Ovary (tissue), 3 donors: ENCODE data around the gene TM9SF4.

Source experiments
- EP300 ChIP-seq: sonication (generic); formaldehyde crosslinking; IDR thresholded peaks from one replicate; pipeline ENCODE4 v1.6.1; 2017; ENCODE audit warnings: antibody characterized with exemption
- POLR2A ChIP-seq: fragments of 450-650 bp; IDR thresholded peaks from one replicate; pipeline ENCODE4 v1.6.1; 2017; ENCODE audit warnings: antibody characterized with exemption, mild to moderate bottlenecking, moderate library complexity
- TF ChIP-seq, protein P1 (sequence below), 3 donors: fragments of 450-650 bp in 2 of 3; fragments of 200-600 bp in 1 of 3; IDR thresholded peaks; one replicate each; pipeline versions ENCODE4 v1.5.1 to v1.8.0; 2016 to 2022; ENCODE audit warnings: antibody characterized with exemption in 3 of 3, mild to moderate bottlenecking in 1 of 3
- donor health status: DM: no; HTN: no; CAD: no.

DNA sequence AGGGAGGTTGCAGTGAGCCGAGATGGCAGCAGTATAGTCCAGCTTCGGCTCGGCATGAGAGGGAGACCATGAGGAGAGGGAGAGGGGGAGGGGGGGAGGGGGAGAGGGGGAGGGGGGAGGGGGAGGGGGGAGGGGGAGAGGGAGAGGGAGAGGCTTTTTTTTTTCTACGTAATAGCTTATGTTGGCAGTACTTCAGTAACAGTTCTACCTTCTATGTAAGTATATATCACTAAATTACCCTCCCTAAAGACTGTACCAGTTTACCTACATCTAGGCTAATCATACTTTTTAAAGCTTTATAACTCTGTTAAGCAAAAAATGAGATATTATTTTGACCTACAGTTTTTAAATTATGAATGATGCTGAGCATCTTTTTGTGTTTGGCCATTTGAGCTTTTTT, 13.6 kb downstream of the TM9SF4 start:
- TF ChIP-seq, protein P1, sequence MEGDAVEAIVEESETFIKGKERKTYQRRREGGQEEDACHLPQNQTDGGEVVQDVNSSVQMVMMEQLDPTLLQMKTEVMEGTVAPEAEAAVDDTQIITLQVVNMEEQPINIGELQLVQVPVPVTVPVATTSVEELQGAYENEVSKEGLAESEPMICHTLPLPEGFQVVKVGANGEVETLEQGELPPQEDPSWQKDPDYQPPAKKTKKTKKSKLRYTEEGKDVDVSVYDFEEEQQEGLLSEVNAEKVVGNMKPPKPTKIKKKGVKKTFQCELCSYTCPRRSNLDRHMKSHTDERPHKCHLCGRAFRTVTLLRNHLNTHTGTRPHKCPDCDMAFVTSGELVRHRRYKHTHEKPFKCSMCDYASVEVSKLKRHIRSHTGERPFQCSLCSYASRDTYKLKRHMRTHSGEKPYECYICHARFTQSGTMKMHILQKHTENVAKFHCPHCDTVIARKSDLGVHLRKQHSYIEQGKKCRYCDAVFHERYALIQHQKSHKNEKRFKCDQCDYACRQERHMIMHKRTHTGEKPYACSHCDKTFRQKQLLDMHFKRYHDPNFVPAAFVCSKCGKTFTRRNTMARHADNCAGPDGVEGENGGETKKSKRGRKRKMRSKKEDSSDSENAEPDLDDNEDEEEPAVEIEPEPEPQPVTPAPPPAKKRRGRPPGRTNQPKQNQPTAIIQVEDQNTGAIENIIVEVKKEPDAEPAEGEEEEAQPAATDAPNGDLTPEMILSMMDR (IDR thresholded peaks at IDR 0.05) = no peak
- TF ChIP-seq POLR2A = no peak
- no peak for TF ChIP-seq EP300
